NCI-H510A treated with DMSO at 0.1 percent for 48 hours (cell line): ENCODE measurements around the gene MACROD2.

Source experiments
- DNase-seq: peaks from one replicate; lab custom pipeline; 2025; lab: John Stamatoyannopoulos, UW

MACROD2 gene

GRCh38 chr20:15289337-15289736 lies 1294.0 kb downstream of the MACROD2 start:
- DNase-seq: peak; percentile 97

- DNase-seq: no peak
These were observed 1297.1 kb downstream of the MACROD2 start for GRCh38 chr20:15292405-15292804.

GRCh38 chr20:15296422-15296821 lies 1301.1 kb downstream of the MACROD2 start:
- DNase-seq: no peak

GRCh38 chr20:15297059-15297875 lies 1302.0 kb downstream of the MACROD2 start:
- DNase-seq: peak; percentile 89

- no peak for DNase-seq
These were observed 1306.8 kb downstream of the MACROD2 start for GRCh38 chr20:15302075-15302474.

GRCh38 chr20:15310361-15310760 lies 1315.0 kb downstream of the MACROD2 start:
- DNase-seq: no peak

- no peak for DNase-seq
These were observed 1321.2 kb downstream of the MACROD2 start for GRCh38 chr20:15316556-15316955.

- no peak for DNase-seq
These were observed 1322.4 kb downstream of the MACROD2 start for GRCh38 chr20:15317546-15318232.

GRCh38 chr20:15318682-15319081 lies 1323.4 kb downstream of the MACROD2 start:
- DNase-seq: no peak

- no peak for DNase-seq
These were observed 1324.1 kb downstream of the MACROD2 start for GRCh38 chr20:15319439-15319838.

- no peak for DNase-seq
These were observed 1325.6 kb downstream of the MACROD2 start for GRCh38 chr20:15320941-15321340.

- no peak for DNase-seq
These were observed 1331.8 kb downstream of the MACROD2 start for GRCh38 chr20:15327123-15327522.

- no peak for DNase-seq
These were observed 1332.8 kb downstream of the MACROD2 start for GRCh38 chr20:15328084-15328483.

- no peak for DNase-seq
These were observed 1337.4 kb downstream of the MACROD2 start for GRCh38 chr20:15332711-15333160.

- DNase-seq: no peak
These were observed 1337.9 kb downstream of the MACROD2 start for GRCh38 chr20:15333170-15333569.

- DNase-seq: no peak
These were observed 1340.7 kb downstream of the MACROD2 start for GRCh38 chr20:15336011-15336410.

GRCh38 chr20:15336536-15336935 lies 1341.2 kb downstream of the MACROD2 start:
- DNase-seq: no peak

- DNase-seq: no peak
These were observed 1343.9 kb downstream of the MACROD2 start for GRCh38 chr20:15339264-15339663.

- DNase-seq: no peak
These were observed 1347.7 kb downstream of the MACROD2 start for GRCh38 chr20:15342991-15343523.

- DNase-seq: no peak
These were observed 1350.0 kb downstream of the MACROD2 start for GRCh38 chr20:15345287-15345686.

- DNase-seq: no peak
These were observed 1351.5 kb downstream of the MACROD2 start for GRCh38 chr20:15346657-15347280.

- no peak for DNase-seq
These were observed 1363.7 kb downstream of the MACROD2 start for GRCh38 chr20:15359056-15359455.

- no peak for DNase-seq
These were observed 1367.5 kb downstream of the MACROD2 start for GRCh38 chr20:15362849-15363248.
